WTC11 (cell line): ENCODE data around the gene VPS35L. TPM values are rescaled to one million over a fixed set of nuclear protein-coding genes. Genes with fewer than 3 reads are reported as not detected.

Experiments used
- ATAC-seq: fragments of 200-7000 bp; cut with Tn5 transposase; 2 replicates; pipeline ENCODE4 v1.10.0; 2021; ENCODE audit warnings: mild to moderate bottlenecking, moderate library complexity
- CTCF ChIA-PET: fragments of 300-600 bp; sonication (Branson Sonifier 250); formaldehyde crosslinking; loops from one replicate; lab custom pipeline; 2021; ENCODE audit warnings: antibody characterized with exemption; lab: Charles Lee
- POLR2A ChIA-PET: fragments of 350-600 bp; sonication (Branson Sonifier 250); formaldehyde crosslinking; loops from one replicate; lab custom pipeline; 2021; ENCODE audit warnings: antibody characterized with exemption; lab: Charles Lee
- DNase-seq: peaks from one replicate; pipeline ENCODE4 v3.0.0; 2021; ENCODE audit warnings: low spot score
- H3K27ac Mint-ChIP-seq: 2 replicates; pipeline ENCODE4 v1.8.0; 2021; ENCODE audit warnings: mixed read lengths
- H3K27me3 Mint-ChIP-seq: 2 replicates; pipeline ENCODE4 v1.8.0; 2021; ENCODE audit warnings: low read depth, mild to moderate bottlenecking, moderate library complexity, mixed read lengths
- H3K36me3 Mint-ChIP-seq: 2 replicates; pipeline ENCODE4 v1.8.0; 2021; ENCODE audit warnings: mixed read lengths
- H3K4me1 Mint-ChIP-seq: 2 replicates; pipeline ENCODE4 v1.8.0; 2022; ENCODE audit warnings: mixed read lengths
- H3K4me3 Mint-ChIP-seq: 2 replicates; pipeline ENCODE4 v1.8.0; 2021; ENCODE audit warnings: mild to moderate bottlenecking, moderate library complexity, mixed read lengths
- H3K9me3 Mint-ChIP-seq: 2 replicates; pipeline ENCODE4 v1.8.0; 2021; ENCODE audit warnings: mixed read lengths
- ATF1 ChIP-seq: sonication (generic); formaldehyde crosslinking; IDR thresholded peaks from 2 replicates; pipeline ENCODE4 v1.8.1; 2023; ENCODE audit warnings: mild to moderate bottlenecking, moderate library complexity, missing genetic modification reagents
- ATF6 ChIP-seq: sonication (generic); formaldehyde crosslinking; IDR thresholded peaks from 2 replicates; pipeline ENCODE4 v1.8.1; 2023; ENCODE audit warnings: mild to moderate bottlenecking, missing genetic modification reagents
- E2F4 ChIP-seq: sonication (generic); formaldehyde crosslinking; IDR thresholded peaks from 2 replicates; pipeline ENCODE4 v1.8.1; 2022; ENCODE audit warnings: low read depth, mild to moderate bottlenecking, moderate library complexity, missing genetic modification reagents, borderline replicate concordance
- ETV6 ChIP-seq: sonication (generic); formaldehyde crosslinking; IDR thresholded peaks from 2 replicates; pipeline ENCODE4 v1.8.1; 2022; ENCODE audit warnings: mild to moderate bottlenecking, missing genetic modification reagents
- FOXK1 ChIP-seq: sonication (generic); formaldehyde crosslinking; IDR thresholded peaks from 2 replicates; pipeline ENCODE4 v1.8.0; 2022; ENCODE audit warnings: mild to moderate bottlenecking, moderate library complexity, missing genetic modification reagents
- GABPB1 ChIP-seq: sonication (generic); formaldehyde crosslinking; IDR thresholded peaks from 2 replicates; pipeline ENCODE4 v1.8.1; 2023; ENCODE audit warnings: mild to moderate bottlenecking, missing genetic modification reagents
- JUN ChIP-seq: sonication (generic); formaldehyde crosslinking; IDR thresholded peaks from 2 replicates; pipeline ENCODE4 v1.8.0; 2023; ENCODE audit warnings: mild to moderate bottlenecking, missing genetic modification reagents
- MAX ChIP-seq: sonication (generic); formaldehyde crosslinking; IDR thresholded peaks from 2 replicates; pipeline ENCODE4 v1.8.0; 2022; ENCODE audit warnings: mild to moderate bottlenecking, missing genetic modification reagents
- NFATC4 ChIP-seq: fragments of 250-450 bp; sonication (Bioruptor Pico); IDR thresholded peaks from 2 replicates; pipeline ENCODE4 v1.9.0; 2021; ENCODE audit warnings: mild to moderate bottlenecking
- NFYB ChIP-seq: sonication (generic); formaldehyde crosslinking; conservative IDR thresholded peaks from 2 replicates; pipeline ENCODE4 v1.8.0; 2022; ENCODE audit warnings: low read depth, missing genetic modification reagents
- USF2 ChIP-seq: sonication (generic); formaldehyde crosslinking; IDR thresholded peaks from 2 replicates; pipeline ENCODE4 v1.8.1; 2023; ENCODE audit warnings: mild to moderate bottlenecking, missing genetic modification reagents, moderate library complexity
- ZBTB21 ChIP-seq: sonication (generic); formaldehyde crosslinking; IDR thresholded peaks from 2 replicates; pipeline ENCODE4 v1.8.1; 2023; ENCODE audit warnings: mild to moderate bottlenecking, missing genetic modification reagents, borderline replicate concordance
- ZBTB43 ChIP-seq: sonication (generic); formaldehyde crosslinking; IDR thresholded peaks from 2 replicates; pipeline ENCODE4 v1.8.1; 2023; ENCODE audit warnings: mild to moderate bottlenecking, missing genetic modification reagents
- ZNF532 ChIP-seq: fragments of 250-450 bp; sonication (Bioruptor Pico); IDR thresholded peaks from 2 replicates; pipeline ENCODE4 v1.9.0; 2021; ENCODE audit warnings: mild to moderate bottlenecking, borderline replicate concordance
- total RNA-seq: library from RNA; stranded (reverse); gene quantifications from 3 replicates; pipeline ENCODE4 v1.2.3, GENCODE V29; 2021
- TF ChIP-seq, protein P1 (sequence below): sonication (generic); formaldehyde crosslinking; IDR thresholded peaks from 2 replicates; pipeline ENCODE4 v1.8.0; 2022; ENCODE audit warnings: mild to moderate bottlenecking, missing genetic modification reagents
- TF ChIP-seq, protein P2 (sequence below): fragments of 250-450 bp; sonication (Bioruptor Pico); IDR thresholded peaks from 2 replicates; pipeline ENCODE4 v1.8.0; 2021; ENCODE audit warnings: mild to moderate bottlenecking

Gene VPS35L
- total RNA-seq, 1 experiment from 2014 or later, result 59.7 TPM

DNA sequence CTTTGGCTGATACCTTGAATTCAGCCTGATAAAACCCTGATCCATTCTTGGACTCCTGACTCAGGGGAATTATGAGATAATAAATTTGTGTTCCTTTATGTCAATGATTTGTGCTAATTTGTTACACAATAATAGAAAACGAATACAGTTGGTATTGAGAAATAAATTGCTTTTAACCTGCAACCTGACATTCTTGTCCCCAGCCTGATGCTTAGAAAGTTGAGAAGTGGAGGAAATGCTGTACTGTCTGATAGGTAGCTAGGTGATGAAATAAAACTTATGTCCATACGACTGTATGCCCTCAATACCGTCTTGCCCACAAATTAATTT, 173.1 kb downstream of the VPS35L start (continued):
- TF ChIP-seq E2F4 (CRISPR knock-in tag), result no peak
- TF ChIP-seq JUN (CRISPR knock-in tag), result no peak
- TF ChIP-seq MAX, result no peak
- TF ChIP-seq ZBTB43 (CRISPR knock-in tag), result no peak
- TF ChIP-seq, protein P1, sequence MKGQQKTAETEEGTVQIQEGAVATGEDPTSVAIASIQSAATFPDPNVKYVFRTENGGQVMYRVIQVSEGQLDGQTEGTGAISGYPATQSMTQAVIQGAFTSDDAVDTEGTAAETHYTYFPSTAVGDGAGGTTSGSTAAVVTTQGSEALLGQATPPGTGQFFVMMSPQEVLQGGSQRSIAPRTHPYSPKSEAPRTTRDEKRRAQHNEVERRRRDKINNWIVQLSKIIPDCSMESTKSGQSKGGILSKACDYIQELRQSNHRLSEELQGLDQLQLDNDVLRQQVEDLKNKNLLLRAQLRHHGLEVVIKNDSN (CRISPR knock-in tag), result no peak
- no peak for TF ChIP-seq GABPB1 (CRISPR knock-in tag)

GRCh38 chr16:19733551-19733950, 178.0 kb downstream of the VPS35L start:
- ChIA-PET CTCF (no interaction called here), POLR2A (no interaction called here)
- no peaks in the 10 kb centered on the region for H3K9me3 Mint-ChIP-seq
- DNase-seq, result no peak
- no peak for ATAC-seq
- TF ChIP-seq ATF1 (CRISPR knock-in tag) (no peak), ETV6 (CRISPR knock-in tag) (no peak), FOXK1 (CRISPR knock-in tag) (no peak), E2F4 (CRISPR knock-in tag) (no peak), NFATC4 (CRISPR knock-in tag) (no peak), ATF6 (CRISPR knock-in tag) (no peak), USF2 (CRISPR knock-in tag) (no peak), ZNF532 (CRISPR knock-in tag) (no peak), ZBTB21 (CRISPR knock-in tag) (no peak), NFYB (CRISPR knock-in tag) (no peak)
- TF ChIP-seq, protein P2, sequence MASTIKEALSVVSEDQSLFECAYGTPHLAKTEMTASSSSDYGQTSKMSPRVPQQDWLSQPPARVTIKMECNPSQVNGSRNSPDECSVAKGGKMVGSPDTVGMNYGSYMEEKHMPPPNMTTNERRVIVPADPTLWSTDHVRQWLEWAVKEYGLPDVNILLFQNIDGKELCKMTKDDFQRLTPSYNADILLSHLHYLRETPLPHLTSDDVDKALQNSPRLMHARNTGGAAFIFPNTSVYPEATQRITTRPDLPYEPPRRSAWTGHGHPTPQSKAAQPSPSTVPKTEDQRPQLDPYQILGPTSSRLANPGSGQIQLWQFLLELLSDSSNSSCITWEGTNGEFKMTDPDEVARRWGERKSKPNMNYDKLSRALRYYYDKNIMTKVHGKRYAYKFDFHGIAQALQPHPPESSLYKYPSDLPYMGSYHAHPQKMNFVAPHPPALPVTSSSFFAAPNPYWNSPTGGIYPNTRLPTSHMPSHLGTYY (CRISPR knock-in tag), result no peak
- H3K4me1 Mint-ChIP-seq, result peaks cover 14% of the 10 kb centered on the region
- H3K36me3 Mint-ChIP-seq, result peaks cover 11% of the 10 kb centered on the region
- no peak overlapping the region for H3K4me3 Mint-ChIP-seq
- no peak overlapping the region for H3K27ac Mint-ChIP-seq
- H3K27me3 Mint-ChIP-seq, result no peaks in the 10 kb centered on the region
